ENCODE data around the gene THEMIS. TPM values are rescaled to one million over a fixed set of nuclear protein-coding genes. Genes with fewer than 3 reads are reported as not detected.

THEMIS gene
- polyA plus RNA-seq, 1 experiment = not detected

GRCh38 chr6:127877231-127877630 is 23.6 kb downstream of the THEMIS start:
- ChIA-PET POLR2A (no interaction called here), CTCF (no interaction called here)
- Histone ChIP-seq H3K27me3 (ENCODE audit: control insufficient read depth, insufficient read depth, low read length) (no peaks in the 10 kb centered on the region), H3K9me3 (ENCODE audit: control insufficient read depth, insufficient read depth, low read length) (no peaks in the 10 kb centered on the region), H3K4me3 (ENCODE audit: low read depth, low read length) (no peak overlapping the region), H3K27ac (ENCODE audit: low read depth, low read length) (no peak overlapping the region)
- DNase-seq (ENCODE audit: low read depth, low spot score) = no peak
- no peak for TF ChIP-seq CTCF (IDR thresholded peaks at IDR 0.05; ENCODE audit: low read depth, low read length)

GRCh38 chr6:127869772-127870404 is 31.0 kb downstream of the THEMIS start:
- Histone ChIP-seq H3K27me3 (ENCODE audit: control insufficient read depth, insufficient read depth, low read length) (no peaks in the 10 kb centered on the region), H3K9me3 (ENCODE audit: control insufficient read depth, insufficient read depth, low read length) (no peaks in the 10 kb centered on the region), H3K4me3 (ENCODE audit: low read depth, low read length) (no peak overlapping the region), H3K27ac (ENCODE audit: low read depth, low read length) (no peak overlapping the region)
- ChIA-PET CTCF (interaction anchor here (1.7 to 1.9 kb wide), 2 partner anchors 14 to 15 kb away, joined by 6 read pairs; no protein-coding TSS in a partner anchor), POLR2A (no interaction called here)
- no peak for TF ChIP-seq CTCF (IDR thresholded peaks at IDR 0.05; ENCODE audit: low read depth, low read length)
- no peak for DNase-seq (ENCODE audit: low read depth, low spot score)

- Histone ChIP-seq H3K9me3 (ENCODE audit: control insufficient read depth, insufficient read depth, low read length) (no peaks in the 10 kb centered on the region), H3K27me3 (ENCODE audit: control insufficient read depth, insufficient read depth, low read length) (no peaks in the 10 kb centered on the region), H3K4me3 (ENCODE audit: low read depth, low read length) (no peak overlapping the region), H3K27ac (ENCODE audit: low read depth, low read length) (no peak overlapping the region)
- ChIA-PET POLR2A (no interaction called here), CTCF (interaction anchor here (1.7 kb wide), 1 partner anchor 14 kb away, joined by 6 read pairs; no protein-coding TSS in a partner anchor)
- no peak for TF ChIP-seq CTCF (IDR thresholded peaks at IDR 0.05; ENCODE audit: low read depth, low read length)
- no peak for DNase-seq (ENCODE audit: low read depth, low spot score)
Observed at GRCh38 chr6:127869183-127869582, 31.7 kb downstream of the THEMIS start.

- H3K27ac ChIP-seq (ENCODE audit: low read depth, low read length) = no peak overlapping the region
- CTCF ChIA-PET = interaction anchor here (1.7 kb wide), 1 partner anchor 13 kb away, joined by 6 read pairs; no protein-coding TSS in a partner anchor
- no peak overlapping the region for H3K4me3 ChIP-seq (ENCODE audit: low read depth, low read length)
- POLR2A ChIA-PET = no interaction called here
- DNase-seq (ENCODE audit: low read depth, low spot score) = no peak
- no peak for TF ChIP-seq CTCF (IDR thresholded peaks at IDR 0.05; ENCODE audit: low read depth, low read length)
- H3K27me3 ChIP-seq (ENCODE audit: control insufficient read depth, insufficient read depth, low read length) = no peaks in the 10 kb centered on the region
- no peaks in the 10 kb centered on the region for H3K9me3 ChIP-seq (ENCODE audit: control insufficient read depth, insufficient read depth, low read length)
Observed at GRCh38 chr6:127868338-127868737, 32.5 kb downstream of the THEMIS start.

GRCh38 chr6:127866766-127867165 is 34.1 kb downstream of the THEMIS start:
- CTCF ChIA-PET = interaction anchor here (1.9 kb wide), 1 partner anchor 11 kb away, joined by 9 read pairs; no protein-coding TSS in a partner anchor
- no peak for TF ChIP-seq CTCF (IDR thresholded peaks at IDR 0.05; ENCODE audit: low read depth, low read length)
- DNase-seq (ENCODE audit: low read depth, low spot score) = no peak
- Histone ChIP-seq H3K9me3 (ENCODE audit: control insufficient read depth, insufficient read depth, low read length) (no peaks in the 10 kb centered on the region), H3K27me3 (ENCODE audit: control insufficient read depth, insufficient read depth, low read length) (no peaks in the 10 kb centered on the region), H3K4me3 (ENCODE audit: low read depth, low read length) (no peak overlapping the region), H3K27ac (ENCODE audit: low read depth, low read length) (no peak overlapping the region)
- POLR2A ChIA-PET = no interaction called here

Data from AG04450 (cell line).